Astrocyte (in vitro differentiated cells and primary cell): ENCODE results near the gene NCOA7. TPM values are rescaled to one million over a fixed set of nuclear protein-coding genes. Genes with fewer than 3 reads are reported as not detected.

Source experiments
- DNase-seq: peaks from one replicate; pipeline ENCODE4 v3.0.0-alpha.2; 2010; ENCODE audit warnings: low read depth
- FAIRE-seq: peaks from 2 replicates; lab custom pipeline; 2011; peaks lifted over from hg19 to GRCh38; lab: Jason Lieb, UNC
- H2AFZ ChIP-seq: 2 replicates; pipeline ENCODE4 v1.6.0; 2012; ENCODE audit warnings: low read depth, low read length, inconsistent platforms
- H3K27ac ChIP-seq: 2 replicates; pipeline ENCODE4 v1.5.1; 2011; ENCODE audit warnings: low read depth, low read length, inconsistent platforms
- H3K27me3 ChIP-seq: 2 replicates; pipeline ENCODE4 v1.6.0; 2011; ENCODE audit warnings: low read length, inconsistent platforms; ENCODE audit not compliant: insufficient read depth
- H3K36me3 ChIP-seq: 2 replicates; pipeline ENCODE4 v1.5.1; 2011; ENCODE audit warnings: low read length, inconsistent platforms; ENCODE audit not compliant: insufficient read depth
- H3K4me1 ChIP-seq: 2 replicates; pipeline ENCODE4 v1.5.1; 2011; ENCODE audit warnings: low read length, inconsistent platforms; ENCODE audit not compliant: insufficient read depth
- H3K4me2 ChIP-seq: 2 replicates; pipeline ENCODE4 v1.6.0; 2012; ENCODE audit warnings: low read length, inconsistent platforms
- H3K4me3 ChIP-seq: 2 replicates; pipeline ENCODE4 v1.5.1; 2011; ENCODE audit warnings: low read depth, mild to moderate bottlenecking, low read length, inconsistent platforms; ENCODE audit not compliant: insufficient read depth
- H3K79me2 ChIP-seq: 2 replicates; pipeline ENCODE4 v1.6.0; 2012; ENCODE audit warnings: mild to moderate bottlenecking, low read length, inconsistent platforms; ENCODE audit not compliant: insufficient read depth
- H3K9ac ChIP-seq: 2 replicates; pipeline ENCODE4 v1.6.0; 2012; ENCODE audit warnings: mild to moderate bottlenecking, low read length, inconsistent platforms
- H3K9me3 ChIP-seq: 2 replicates; pipeline ENCODE4 v1.5.1; 2012; ENCODE audit warnings: low read depth, mild to moderate bottlenecking, low read length, inconsistent platforms; ENCODE audit not compliant: insufficient read depth
- H4K20me1 ChIP-seq: 2 replicates; pipeline ENCODE4 v1.6.0; 2012; ENCODE audit warnings: low read length, inconsistent platforms; ENCODE audit not compliant: insufficient read depth
- H3K27ac Mint-ChIP-seq: one replicate; pipeline ENCODE4 v1.8.0; 2021; ENCODE audit warnings: mild to moderate bottlenecking, mixed read lengths; ENCODE audit not compliant: unreplicated experiment
- H3K27me3 Mint-ChIP-seq: one replicate; pipeline ENCODE4 v1.8.0; 2021; ENCODE audit warnings: low read depth, mixed read lengths; ENCODE audit not compliant: unreplicated experiment
- H3K36me3 Mint-ChIP-seq: one replicate; pipeline ENCODE4 v1.8.0; 2021; ENCODE audit warnings: low read depth, mixed read lengths; ENCODE audit not compliant: unreplicated experiment
- H3K4me1 Mint-ChIP-seq: one replicate; pipeline ENCODE4 v1.8.0; 2021; ENCODE audit warnings: low read depth, mixed read lengths; ENCODE audit not compliant: unreplicated experiment
- H3K4me3 Mint-ChIP-seq: one replicate; pipeline ENCODE4 v1.8.0; 2021; ENCODE audit warnings: mild to moderate bottlenecking, moderate library complexity, mixed read lengths; ENCODE audit not compliant: unreplicated experiment
- H3K9me3 Mint-ChIP-seq: one replicate; pipeline ENCODE4 v1.8.0; 2021; ENCODE audit warnings: mild to moderate bottlenecking, mixed read lengths; ENCODE audit not compliant: unreplicated experiment
- EZH2 ChIP-seq: IDR thresholded peaks from 2 replicates; pipeline ENCODE4 v1.6.1; 2012; ENCODE audit warnings: mild to moderate bottlenecking, low read length, inconsistent platforms; ENCODE audit not compliant: insufficient read depth
- total RNA-seq: library from RNA; stranded (reverse); gene quantifications from 2 replicates; pipeline ENCODE4 v1.2.1, GENCODE V29; 2021
- TF ChIP-seq, protein P1 (sequence below): IDR thresholded peaks from 2 replicates; pipeline ENCODE4 v1.5.1; 2011; ENCODE audit warnings: low read depth, mild to moderate bottlenecking, inconsistent platforms, low read length, moderate library complexity; ENCODE audit not compliant: insufficient read depth

Gene NCOA7
- total RNA-seq, 1 donor from 2014 or later: 26.0 TPM

GRCh38 chr6:125746019-125746414 is 44.7 kb upstream of the NCOA7 start:
- H3K9me3 ChIP-seq: no peaks in the 10 kb centered on the region
- Mint-ChIP-seq H3K4me1 (peaks cover 6% of the 10 kb centered on the region), H3K36me3 (no peaks in the 10 kb centered on the region), H3K9me3 (no peaks in the 10 kb centered on the region), H3K27ac (peak overlapping the region; percentile 81), H3K4me3 (peak overlapping the region; percentile 92), H3K27me3 (peaks cover 22% of the 10 kb centered on the region)
- H3K27ac ChIP-seq: no peak overlapping the region
- no peaks in the 10 kb centered on the region for H3K36me3 ChIP-seq
- H2AFZ ChIP-seq: no peak overlapping the region
- H3K4me1 ChIP-seq: peaks cover 18% of the 10 kb centered on the region
- no peak overlapping the region for H3K9ac ChIP-seq
- no peaks in the 10 kb centered on the region for H4K20me1 ChIP-seq
- no peaks in the 10 kb centered on the region for H3K79me2 ChIP-seq
- no peak for DNase-seq
- H3K4me2 ChIP-seq: peak overlapping the region; percentile 95
- peak overlapping the region; percentile 70 for H3K4me3 ChIP-seq
- peaks cover 49% of the 10 kb centered on the region for H3K27me3 ChIP-seq
- TF ChIP-seq EZH2: no peak
- TF ChIP-seq, protein P1, sequence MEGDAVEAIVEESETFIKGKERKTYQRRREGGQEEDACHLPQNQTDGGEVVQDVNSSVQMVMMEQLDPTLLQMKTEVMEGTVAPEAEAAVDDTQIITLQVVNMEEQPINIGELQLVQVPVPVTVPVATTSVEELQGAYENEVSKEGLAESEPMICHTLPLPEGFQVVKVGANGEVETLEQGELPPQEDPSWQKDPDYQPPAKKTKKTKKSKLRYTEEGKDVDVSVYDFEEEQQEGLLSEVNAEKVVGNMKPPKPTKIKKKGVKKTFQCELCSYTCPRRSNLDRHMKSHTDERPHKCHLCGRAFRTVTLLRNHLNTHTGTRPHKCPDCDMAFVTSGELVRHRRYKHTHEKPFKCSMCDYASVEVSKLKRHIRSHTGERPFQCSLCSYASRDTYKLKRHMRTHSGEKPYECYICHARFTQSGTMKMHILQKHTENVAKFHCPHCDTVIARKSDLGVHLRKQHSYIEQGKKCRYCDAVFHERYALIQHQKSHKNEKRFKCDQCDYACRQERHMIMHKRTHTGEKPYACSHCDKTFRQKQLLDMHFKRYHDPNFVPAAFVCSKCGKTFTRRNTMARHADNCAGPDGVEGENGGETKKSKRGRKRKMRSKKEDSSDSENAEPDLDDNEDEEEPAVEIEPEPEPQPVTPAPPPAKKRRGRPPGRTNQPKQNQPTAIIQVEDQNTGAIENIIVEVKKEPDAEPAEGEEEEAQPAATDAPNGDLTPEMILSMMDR: no peak
- no peak for FAIRE-seq

DNA sequence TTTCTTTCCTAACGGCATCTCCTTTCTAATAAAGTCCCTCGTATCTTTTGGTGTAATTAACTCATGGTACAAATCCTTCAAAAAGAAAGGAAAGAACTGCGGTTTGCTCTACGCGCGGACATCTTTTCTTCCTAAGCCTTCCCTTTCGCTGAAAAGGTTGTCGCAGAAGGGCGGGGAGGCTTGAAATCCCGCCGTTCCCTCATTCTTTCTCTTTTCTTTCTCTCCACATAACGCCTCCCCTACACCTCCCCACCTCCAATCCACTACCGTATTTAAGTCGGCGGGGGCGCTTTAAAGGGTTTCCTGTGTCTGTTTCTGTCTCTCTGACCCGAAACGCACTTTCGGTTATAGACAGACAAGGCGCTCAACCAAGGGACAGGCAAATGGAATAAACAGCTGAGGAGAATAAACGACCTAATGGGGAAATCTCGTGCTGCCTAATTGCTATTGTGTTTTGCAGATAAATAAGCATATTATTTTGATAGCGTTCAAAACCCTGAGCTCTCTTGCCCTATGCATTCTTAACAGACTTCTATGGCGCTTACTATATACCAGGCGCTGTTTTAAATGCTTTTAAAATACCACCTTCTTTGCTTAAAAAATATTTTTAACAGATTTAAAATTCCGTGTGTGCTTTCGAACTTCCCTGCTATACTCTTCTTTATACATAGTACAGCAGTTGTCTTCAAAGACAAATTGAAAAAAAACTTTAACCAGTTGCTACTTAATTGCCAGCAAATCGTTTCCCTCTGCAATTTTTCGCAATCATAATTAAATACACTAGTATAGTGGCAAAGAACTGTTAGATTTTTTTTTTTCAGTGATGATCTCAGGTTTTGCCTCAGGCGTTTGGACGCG is 43.8 kb upstream of the NCOA7 start:
- H3K4me1 Mint-ChIP-seq: peaks cover 6% of the 10 kb centered on the region
- FAIRE-seq: no peak

More for the DNA sequence above, 43.8 kb upstream of the NCOA7 start:
- Mint-ChIP-seq H3K4me3 (peak overlapping the region; percentile 92), H3K27me3 (peaks cover 24% of the 10 kb centered on the region), H3K27ac (peak overlapping the region; percentile 81), H3K9me3 (no peaks in the 10 kb centered on the region), H3K36me3 (no peaks in the 10 kb centered on the region)
- Histone ChIP-seq H3K4me3 (peak overlapping the region; percentile 70), H3K36me3 (no peaks in the 10 kb centered on the region), H3K4me2 (peak overlapping the region; percentile 95), H3K79me2 (no peaks in the 10 kb centered on the region), H2AFZ (peak overlapping the region; percentile 90), H4K20me1 (no peaks in the 10 kb centered on the region), H3K4me1 (peaks cover 18% of the 10 kb centered on the region), H3K9ac (peak overlapping the region; percentile 74), H3K27me3 (peaks cover 56% of the 10 kb centered on the region), H3K9me3 (no peaks in the 10 kb centered on the region), H3K27ac (no peak overlapping the region)
- DNase-seq: peak; percentile 17
- TF ChIP-seq EZH2: no peak
- TF ChIP-seq, protein P1: peak; percentile 15
